ENCODE measurements around the gene CTNNBL1.

Gene CTNNBL1

GRCh38 chr20:37918035-37918434 is 224.2 kb downstream of the CTNNBL1 start:
- H3K4me3 ChIP-seq (ENCODE audit: low read length) = no peak overlapping the region
- DNase-seq (ENCODE audit: low read depth, low spot score) = no peak

GRCh38 chr20:37919389-37920040 is 225.7 kb downstream of the CTNNBL1 start:
- DNase-seq (ENCODE audit: low read depth, low spot score) = no peak
- no peak overlapping the region for H3K4me3 ChIP-seq (ENCODE audit: low read length)

- DNase-seq (ENCODE audit: low read depth, low spot score) = no peak
- no peak overlapping the region for H3K4me3 ChIP-seq (ENCODE audit: low read length)
Measured at GRCh38 chr20:37920270-37920669, 226.4 kb downstream of the CTNNBL1 start.

- H3K4me3 ChIP-seq (ENCODE audit: low read length) = no peak overlapping the region
- no peak for DNase-seq (ENCODE audit: low read depth, low spot score)
Measured at GRCh38 chr20:37920679-37921322, 227.0 kb downstream of the CTNNBL1 start.

- no peak overlapping the region for H3K4me3 ChIP-seq (ENCODE audit: low read length)
- no peak for DNase-seq (ENCODE audit: low read depth, low spot score)
Measured at GRCh38 chr20:37921341-37921929, 227.6 kb downstream of the CTNNBL1 start.
